GM21526 (cell line): Measurements from ENCODE around the gene RGS11.
"Not testable (repeated sequence)": the region's sequence is repeated elsewhere in the genome, so short reads cannot be mapped to it uniquely, and the experiment has no call there.

Experiments
- ATAC-seq: cut with Tn5 transposase; IDR thresholded peaks from one replicate; pipeline ENCODE4 v1.9.1; 2021; ENCODE audit warnings: moderate library complexity; ENCODE audit not compliant: unreplicated experiment, low FRiP score

The RGS11 gene

DNA sequence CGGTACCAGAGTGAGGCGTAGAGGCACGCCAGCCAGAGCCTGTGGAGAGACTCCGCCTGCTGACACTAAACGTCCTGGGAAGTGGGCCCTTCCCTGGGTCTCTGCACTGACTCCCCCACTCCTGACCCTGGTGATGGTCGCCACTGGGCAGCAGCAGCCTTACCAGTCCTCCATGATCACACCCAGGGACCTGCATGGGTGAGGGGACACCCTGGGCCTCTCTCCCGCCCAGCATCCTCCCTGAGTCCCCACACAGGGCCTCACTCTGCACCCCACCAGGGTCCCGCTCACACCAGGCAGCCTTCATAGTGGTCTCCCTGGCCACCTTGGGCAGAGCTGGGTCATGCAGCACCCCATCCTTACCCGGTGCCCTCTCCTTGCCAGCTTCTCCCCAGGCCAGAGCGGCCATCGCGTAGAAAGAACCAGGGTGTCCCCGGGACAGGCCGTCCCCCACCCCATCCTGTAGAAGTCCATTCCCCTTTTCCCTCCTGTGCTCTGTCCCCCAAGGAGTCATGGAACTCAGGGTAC, 10.7 kb downstream of the RGS11 start:
- ATAC-seq = no peak

DNA sequence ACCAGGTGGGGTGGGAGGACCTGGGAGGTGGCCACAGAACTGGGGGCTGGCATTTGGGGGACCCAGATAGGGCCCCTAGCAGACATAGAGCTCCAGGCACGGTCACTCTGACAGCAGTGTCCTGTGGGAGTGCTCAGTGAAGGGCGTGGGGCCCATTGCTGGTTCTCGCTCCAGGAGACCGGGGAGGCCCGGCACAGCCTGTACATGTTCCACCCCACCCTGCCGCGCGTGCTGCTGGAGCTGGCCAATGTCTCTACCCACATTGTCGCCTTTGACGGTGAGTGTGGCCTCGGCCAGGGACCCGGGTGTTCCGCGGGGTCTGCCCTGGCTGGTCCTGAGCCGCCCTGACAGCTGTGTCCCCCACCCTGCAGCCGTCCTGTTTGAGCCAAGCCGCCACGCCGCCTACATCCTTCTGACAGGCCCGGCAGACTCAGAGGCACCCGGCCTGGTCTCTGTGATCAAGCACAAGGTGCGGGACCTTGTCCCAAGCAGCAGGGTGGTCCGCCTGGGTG, 11.2 kb downstream of the RGS11 start:
- no peak for ATAC-seq

DNA sequence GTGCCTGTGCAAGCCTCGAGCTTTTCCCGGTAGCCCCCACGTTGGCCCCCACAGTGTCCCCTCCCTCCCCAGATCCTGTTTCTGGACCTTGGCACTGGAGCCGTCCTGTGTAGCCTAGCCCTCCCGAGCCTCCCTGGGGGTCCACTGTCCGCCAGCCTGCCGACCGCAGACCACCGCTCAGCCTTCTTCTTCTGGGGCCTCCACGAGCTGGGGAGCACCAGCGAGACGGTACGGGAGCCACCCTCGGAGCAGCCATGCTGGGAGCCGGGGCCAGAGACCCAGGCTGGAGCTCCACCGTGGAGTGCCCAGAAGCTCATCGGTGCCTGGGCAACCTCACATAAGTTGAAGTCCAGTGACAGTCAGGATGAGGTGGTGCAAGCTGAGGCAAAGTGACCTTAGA, 11.8 kb downstream of the RGS11 start:
- no peak for ATAC-seq

DNA sequence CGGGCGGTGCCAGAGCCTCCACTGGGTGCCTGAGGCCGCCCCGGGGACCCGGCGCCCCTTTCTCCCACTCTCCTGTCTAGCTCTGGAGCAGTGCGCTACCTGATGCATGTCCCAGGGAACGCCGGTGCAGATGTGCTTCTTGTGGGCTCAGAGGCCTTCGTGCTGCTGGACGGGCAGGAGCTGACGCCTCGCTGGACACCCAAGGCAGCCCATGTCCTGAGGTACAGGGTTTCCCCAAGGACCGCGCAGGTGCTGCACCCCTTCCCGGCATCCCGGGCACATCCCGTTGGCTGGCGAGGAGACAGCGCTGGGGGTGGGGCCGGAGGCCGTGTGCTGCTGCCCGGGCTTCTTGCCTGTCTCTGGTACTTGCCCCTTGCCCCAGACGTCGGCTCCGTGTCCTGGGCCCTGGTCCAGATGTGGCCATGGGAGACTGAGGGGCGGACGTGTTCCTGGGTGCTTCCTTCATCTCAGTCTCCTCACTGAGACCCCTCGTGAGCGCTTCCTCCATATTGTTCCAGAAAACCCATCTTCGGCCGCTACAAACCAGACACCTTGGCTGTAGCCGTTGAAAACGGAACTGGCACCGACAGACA, 12.5 kb downstream of the RGS11 start:
- ATAC-seq = no peak

DNA sequence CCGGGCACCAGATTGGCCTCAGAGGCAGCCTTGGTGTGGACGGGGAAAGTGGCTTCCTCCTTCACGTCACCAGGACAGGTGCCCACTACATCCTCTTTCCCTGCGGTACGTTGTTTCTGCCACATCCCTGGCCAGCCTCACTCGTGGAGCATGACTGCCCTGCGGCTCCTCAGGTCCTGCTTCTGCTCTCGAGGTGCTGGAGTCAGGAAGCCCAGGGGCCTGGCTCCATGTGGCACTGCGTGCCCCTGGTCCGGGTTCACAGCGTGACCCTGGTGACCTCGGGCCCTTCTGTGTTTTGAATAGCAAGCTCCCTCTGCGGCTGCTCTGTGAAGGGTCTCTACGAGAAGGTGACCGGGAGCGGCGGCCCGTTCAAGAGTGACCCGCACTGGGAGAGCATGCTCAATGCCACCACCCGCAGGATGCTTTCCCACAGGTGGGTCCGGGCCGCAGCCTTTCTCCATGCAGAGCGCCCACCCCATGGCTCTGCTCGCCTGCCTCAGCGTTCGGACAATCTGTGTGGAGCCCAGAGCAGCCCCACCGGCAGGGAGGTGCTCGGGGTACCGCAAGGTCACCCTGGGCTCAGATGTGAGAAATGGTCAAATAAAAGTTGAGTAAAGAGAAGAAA, 13.5 kb downstream of the RGS11 start:
- ATAC-seq = no peak

DNA sequence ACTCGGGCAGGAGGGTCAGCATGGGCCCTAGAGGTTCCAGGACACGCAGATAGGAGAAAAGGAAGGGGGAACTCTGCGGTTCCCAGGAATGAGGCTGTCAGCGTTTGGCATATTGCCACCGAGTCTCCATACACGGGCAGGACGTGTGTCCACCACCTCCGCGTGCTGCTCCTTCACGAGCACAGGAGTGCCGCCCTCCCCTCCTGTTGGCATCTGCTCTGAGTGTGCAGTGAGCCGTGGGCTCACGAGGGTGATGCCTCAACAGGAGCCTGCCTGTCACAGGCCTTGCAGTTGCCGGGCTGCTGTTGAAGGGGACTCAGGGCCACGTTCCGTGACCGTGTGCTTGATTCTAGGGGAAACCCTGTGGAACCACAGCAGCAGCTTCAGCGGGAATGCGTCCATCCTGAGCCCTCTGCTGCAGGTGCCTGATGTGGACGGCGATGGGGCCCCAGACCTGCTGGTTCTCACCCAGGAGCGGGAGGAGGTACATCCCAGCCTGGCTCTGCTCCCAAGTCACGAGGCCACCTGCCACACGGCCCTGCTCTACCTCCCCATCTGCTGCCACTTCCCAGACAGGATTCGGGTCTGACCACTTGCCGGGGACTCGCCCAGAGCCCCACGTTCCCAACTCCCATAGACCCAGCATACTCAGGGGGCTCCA, 14.6 kb downstream of the RGS11 start:
- no peak for ATAC-seq

DNA sequence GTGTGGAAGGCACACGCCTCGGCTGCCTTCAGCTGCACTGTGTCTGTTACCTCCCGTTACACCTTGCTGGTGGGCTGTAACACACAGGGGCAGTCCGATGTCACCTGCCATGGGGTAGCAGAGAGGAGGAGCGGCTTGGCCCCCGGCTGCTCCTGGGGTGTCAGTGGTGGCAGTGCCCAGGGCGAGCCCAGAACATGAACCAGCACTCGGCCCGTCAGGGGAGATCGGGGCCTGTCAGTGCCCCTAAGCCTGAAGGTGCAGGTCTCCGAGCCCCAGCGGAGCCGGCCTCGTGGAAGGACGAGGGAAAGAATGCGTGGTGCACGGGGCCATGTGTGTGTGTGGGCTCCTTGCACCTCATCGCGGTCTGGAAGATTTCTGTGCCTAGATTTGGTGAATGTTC, 15.4 kb downstream of the RGS11 start:
- ATAC-seq = no peak

DNA sequence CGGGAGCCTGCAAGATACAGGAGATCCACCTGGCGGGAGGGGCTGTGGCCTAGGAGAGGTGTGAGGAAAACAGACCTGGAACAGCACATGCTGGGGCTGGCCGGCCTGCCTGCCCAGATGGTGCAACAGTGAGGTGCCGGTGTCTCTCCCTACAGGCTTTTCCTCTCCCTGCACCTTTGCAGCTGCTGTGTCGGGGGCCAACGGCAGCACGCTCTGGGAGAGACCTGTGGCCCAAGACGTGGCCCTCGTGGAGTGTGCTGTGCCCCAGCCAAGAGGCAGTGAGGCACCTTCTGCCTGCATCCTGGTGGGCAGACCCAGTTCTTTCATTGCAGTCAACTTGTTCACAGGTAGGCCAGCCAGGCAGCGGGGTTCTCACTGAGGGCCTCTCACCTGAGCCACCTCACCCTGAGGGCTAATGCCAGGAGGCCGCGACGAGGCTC, 15.9 kb downstream of the RGS11 start:
- no peak for ATAC-seq

DNA sequence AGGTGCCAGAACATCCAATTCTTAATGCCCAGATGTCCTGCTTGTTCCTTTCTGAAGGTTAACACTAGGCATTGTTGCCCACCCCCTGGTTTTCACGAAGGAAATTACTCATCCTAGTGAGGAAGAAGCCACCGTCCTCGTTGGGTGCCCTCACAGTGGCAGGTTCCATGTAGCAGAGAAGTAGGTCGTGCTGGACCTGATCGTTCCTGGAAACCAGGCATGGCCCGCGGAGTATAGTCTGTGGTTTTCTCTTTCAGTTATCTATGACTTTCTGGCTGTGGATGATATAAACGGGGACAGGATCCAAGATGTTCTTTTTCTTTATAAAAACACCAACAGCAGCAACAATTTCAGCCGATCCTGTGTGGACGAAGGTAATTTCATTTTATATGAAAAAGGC, 16.5 kb downstream of the RGS11 start:
- no peak for ATAC-seq

DNA sequence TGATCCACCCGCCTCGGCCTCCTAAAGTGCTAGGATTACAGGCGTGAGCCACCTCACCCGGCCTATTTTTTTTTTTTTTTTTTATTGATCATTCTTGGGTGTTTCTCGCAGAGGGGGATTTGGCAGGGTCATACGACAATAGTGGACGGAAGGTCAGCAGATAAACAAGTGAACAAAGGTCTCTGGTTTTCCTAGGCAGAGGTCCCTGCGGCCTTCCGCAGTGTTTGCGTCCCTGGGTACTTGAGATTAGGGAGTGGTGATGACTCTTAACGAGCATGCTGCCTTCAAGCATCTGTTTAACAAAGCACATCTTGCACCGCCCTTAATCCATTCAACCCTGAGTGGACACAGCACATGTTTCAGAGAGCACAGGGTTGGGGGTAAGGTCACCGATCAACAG, 17.7 kb downstream of the RGS11 start:
- not testable (repeated sequence) for ATAC-seq

DNA sequence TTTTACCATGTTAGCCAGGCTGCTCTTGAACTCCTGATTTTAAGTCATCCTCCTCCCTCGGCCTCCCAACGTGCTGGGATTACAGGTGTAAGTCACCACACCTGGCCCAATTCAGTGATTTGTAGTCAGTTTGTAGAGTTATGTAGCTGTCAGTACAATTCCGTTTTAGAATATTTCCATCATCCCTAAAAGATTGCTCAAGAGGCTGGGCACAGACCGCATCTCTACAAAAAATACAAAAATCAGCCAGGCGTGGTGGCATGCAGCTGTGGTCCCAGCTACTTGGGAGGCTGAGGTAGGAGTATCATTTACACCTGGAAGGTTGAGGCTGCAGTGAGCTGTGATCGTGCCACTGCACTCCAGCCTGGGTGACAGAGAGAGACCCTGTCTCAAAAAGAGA, 20.6 kb downstream of the RGS11 start:
- no peak for ATAC-seq

DNA sequence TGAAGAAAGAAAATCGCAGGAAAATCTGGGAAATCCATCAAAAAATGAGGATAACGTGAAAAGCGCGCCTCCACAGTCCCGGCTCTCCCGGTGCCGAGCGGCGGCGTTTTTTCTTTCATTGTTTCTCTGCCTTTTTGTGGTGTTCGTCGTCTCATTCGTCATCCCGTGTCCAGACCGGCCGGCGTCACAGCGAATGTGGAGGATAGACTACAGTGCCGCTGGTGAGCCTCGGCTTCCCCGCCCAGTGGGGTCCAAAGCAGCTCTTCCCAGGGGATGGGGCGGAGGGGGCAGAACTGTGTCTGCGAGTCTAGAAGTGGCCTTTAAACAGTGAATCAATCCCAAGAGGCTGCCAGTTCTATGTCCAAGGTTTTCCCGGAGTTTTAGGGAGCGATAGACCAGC, 21.3 kb downstream of the RGS11 start:
- ATAC-seq = no peak

DNA sequence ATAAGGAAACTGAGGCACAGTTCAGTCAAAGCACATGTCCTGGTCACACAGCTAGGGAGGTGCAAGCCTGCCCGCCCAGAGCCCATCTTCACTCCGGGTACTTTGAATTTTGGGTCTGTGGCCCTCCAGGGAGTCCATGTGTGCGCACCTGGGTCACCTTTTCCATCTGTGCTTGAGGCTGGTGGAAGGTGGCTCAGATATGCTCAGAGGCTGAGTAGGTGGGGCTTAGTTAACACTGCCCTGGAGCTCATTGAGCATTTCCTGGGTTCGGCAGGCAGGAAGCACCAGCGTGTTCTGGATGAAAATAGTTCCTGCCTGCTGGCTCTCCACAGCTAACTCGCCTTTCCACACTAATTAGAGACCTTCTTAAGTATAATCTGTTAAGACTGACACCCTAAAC, 21.9 kb downstream of the RGS11 start:
- no peak for ATAC-seq

DNA sequence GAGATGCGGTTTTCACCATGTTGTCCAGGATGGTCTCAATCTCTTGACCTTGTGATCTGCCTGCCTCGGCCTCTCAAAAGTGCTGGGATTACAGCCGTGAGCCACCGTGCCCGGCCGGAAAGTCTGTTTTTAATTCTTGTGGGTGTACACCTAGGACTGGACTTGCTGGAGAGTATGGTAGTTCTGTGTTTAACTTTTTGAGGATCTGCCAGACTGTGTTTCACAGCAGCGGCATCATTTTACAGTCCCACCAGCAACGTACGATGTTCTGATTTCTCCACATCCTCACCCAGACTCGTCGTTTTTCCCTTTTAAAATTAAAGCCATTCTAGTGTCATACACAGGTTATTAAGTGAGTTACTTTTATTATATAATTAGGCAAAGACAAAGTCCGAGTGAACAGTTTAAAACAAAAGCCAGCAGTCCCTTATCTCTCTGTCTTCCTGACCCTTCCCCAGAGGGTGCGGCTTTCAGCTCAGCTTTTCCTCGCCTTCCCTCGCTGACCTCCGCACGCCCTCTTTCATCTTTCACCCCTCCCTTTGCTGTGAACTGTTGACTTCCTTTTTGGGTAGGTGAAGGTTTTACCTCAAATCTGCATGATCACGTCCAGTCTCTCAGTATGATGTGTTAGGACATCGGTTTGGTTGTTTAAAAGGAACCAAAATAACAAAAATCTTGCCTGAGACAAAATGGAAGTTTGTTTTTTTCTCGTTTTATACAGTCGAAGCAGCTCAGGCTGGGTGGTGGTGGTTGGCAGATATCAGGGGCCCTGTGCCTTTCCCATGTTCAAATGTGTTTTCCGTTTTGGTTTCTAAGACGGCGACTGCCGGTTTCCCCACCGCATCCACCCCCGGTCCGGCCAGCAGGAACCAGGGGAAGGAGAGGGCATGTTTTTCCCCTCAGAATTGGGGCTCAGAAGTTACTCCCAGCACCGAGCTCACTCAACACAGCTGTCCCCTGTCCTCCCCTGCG, 23.1 kb downstream of the RGS11 start:
- no peak for ATAC-seq

DNA sequence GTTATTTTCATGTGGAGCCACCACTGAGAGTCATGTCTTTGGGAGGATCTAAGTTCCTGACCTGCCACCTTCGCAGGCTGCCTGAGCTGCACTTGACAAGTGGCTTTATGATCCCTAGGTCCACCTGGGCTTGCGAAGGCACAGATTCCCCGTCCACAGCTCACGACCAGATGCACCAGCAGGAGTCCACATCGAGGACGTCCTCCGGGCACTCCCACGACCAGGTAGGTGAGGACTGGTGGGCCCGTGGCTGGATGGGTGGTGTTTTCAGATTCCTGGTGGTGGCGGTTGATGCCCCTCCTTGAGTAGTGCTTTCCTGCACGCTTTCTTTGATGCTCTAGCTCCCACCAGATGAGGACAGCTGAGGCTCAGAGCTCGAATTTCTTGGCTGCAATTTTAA, 26.3 kb downstream of the RGS11 start:
- ATAC-seq = no peak

DNA sequence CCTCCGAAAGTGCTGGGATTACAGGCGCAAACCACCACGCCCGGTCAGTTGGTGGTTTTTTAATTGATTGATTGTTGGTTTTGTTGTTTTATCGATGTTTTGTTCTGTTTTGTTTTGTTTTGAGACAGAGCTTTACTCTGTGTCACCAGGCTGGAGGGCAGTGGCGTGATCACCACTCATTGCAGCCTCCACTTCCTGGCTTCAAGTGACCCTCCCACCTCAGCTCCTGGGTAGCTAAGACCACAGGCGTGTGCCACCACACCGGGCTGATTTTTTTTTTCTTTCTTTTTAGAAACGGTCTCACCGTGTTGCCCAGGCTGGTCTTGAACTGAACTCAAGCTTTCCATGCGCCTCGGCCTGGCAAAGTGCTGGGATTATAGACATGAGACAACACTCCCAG, 28.7 kb downstream of the RGS11 start:
- no peak for ATAC-seq

DNA sequence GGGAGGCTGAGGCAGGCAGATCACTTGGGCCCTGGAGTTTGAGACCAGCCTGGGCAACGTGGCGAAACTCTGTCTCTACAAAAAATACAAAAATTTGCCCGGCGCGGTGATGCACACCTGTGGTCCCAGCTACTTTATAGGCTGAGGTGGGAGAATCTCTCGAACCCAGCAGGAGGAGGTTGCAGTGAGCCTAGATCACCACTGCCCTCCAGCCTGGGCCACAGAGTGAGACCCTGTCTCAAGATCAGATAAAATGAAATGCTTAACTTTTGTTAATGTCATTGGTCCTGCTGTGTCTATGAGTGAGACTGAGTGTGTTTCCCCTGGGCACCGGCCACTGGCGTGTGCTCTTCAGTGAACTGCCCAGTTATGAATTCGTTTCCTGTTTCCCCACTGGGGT, 30.6 kb downstream of the RGS11 start:
- no peak for ATAC-seq

DNA sequence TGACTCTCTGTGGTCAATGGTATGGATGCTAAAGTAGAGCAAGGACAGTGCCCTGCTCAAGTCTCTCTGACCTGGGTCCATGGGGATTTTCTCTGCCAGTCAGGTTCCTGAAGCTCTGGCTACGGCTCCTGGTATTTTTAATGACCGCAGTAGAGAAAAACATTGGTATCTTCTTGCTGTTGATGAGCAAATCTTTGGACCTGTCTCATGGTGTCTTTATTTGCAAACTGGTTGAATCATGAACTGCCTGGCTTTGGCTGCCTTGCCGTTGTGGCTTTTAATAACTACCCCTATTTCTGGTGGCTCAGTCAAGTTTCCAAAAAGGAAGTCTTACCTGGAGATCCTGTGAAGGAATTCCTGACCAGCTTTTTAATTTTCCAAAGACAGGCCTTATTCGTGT, 32.4 kb downstream of the RGS11 start:
- ATAC-seq = no peak

DNA sequence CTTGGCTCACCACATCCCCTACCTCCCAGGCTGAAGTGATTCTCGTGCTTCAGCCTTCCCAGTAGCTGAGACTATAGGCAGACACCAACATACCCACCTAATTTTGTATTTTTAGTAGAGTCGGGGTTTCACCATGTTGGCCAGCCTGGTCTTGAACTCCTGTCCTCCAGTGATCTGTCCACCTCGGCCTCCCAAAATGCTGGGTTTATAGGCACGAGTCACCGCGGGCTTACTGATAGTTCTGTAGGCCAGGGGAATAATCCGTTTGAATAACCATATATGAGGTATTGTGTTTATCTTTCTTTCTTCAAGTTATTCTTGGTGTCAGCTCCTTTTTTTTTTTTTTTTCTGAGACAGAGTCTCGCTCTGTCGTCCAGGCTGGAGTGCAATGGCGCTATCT, 33.5 kb downstream of the RGS11 start:
- no peak for ATAC-seq

DNA sequence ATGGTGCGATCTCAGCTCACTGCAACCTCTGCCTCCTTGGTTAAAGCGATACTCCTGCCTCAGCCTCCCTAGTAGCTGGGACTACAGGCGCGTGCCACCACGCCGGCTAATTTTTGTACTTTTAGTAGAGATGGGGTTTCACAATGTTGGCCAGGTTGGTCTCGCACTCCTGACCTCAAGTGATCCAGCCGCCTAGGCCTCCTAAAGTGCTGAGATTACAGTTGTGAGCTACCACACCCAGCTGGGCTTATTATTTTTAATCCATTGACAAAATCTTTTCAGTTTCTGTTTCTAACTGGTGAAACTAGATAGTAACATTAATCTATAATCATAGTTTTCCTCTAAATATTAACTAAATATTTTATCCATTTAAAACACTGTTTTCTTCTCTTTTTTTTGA, 35.2 kb downstream of the RGS11 start:
- no peak for ATAC-seq

DNA sequence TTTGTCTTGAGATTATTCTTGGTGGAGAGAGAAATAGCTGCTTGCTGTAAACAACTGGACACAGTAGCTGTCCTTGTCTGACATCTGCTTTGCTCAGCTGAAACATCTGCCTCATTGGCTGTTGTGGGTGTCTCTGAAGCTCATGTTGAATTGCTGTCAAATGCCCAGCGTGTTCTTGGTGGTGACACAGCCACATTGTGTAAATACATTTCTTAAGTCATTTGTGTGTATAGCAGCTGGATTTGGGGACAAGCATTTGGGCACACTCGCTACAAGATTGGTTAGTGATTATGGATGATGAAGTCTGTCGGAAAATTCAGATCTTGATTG, 35.8 kb downstream of the RGS11 start:
- ATAC-seq = no peak
